HG02943 (cell line): ENCODE data around the gene NR4A1.

Source experiments
- ATAC-seq: cut with Tn5 transposase; IDR thresholded peaks from one replicate; pipeline ENCODE4 v1.9.1; 2021; ENCODE audit warnings: mild to moderate bottlenecking, low read depth, moderate library complexity; ENCODE audit not compliant: unreplicated experiment

NR4A1 gene

DNA sequence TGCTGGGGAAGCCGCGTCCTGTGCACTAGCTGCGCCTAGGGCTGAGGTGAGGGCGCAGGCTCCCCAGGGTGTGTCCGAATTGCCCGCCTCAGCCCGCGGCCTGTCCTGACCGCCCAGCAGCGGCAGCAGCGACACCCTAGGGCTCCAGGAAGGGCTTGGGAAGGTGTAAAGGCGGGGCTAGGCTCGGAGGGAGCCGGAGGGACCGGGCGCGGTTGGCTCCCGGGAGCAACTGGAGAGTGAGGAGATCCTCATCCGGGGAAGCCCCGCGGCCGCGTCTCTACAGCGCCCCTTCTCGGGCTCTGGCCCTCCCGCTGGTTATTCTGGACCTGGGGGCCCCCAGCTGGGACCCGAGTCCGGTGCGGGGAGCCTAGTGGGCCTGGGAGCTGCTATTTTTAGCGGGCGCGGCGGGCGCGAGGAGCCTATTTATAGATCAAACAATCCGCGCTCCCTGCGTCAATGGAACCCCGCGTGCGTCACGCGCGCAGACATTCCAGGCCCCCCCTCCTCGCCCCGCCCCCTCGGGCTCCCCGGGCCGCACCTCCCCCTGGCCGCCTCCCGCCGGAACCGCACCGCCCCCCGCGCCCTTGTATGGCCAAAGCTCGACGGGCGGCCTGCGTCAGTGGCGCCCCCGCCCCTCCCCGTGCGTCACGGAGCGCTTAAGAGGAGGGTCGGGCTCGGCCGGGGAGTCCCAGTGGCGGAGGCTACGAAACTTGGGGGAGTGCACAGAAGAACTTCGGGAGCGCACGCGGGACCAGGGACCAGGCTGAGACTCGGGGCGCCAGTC, at the start of gene NR4A1:
Gene NR4A1 (plus strand): TSS at position 685 of the 784 bp plus-strand sequence. CDS start 2,887 bp downstream, outside the sequence.
- ATAC-seq, result peak; percentile 63

DNA sequence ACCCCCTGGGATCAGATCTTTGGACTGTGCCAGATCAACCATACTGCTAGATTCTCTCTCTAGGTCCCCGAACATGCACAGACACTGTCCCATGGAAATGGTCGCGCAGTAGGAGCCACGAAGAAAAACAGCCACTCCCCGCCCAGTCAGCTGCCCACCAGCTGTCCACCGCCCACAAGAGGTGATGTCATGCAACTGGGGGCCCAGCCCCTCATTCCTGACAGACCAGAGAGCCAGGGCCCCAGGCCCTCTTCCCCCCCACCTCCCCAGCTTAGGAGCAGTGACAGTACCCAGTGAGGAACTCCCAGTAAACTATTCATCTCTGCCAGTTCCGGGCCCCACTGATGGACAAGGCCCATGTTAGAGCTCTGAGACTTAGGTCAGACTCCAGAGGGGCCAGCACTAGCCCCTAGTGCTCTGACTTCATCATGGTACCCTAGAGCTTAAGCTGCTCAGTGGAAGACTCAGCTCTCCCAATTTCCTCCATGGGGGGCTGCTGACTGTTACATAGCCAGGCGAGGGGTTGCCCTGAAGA, 48.2 kb upstream of the NR4A1 start:
- ATAC-seq, result no peak

DNA sequence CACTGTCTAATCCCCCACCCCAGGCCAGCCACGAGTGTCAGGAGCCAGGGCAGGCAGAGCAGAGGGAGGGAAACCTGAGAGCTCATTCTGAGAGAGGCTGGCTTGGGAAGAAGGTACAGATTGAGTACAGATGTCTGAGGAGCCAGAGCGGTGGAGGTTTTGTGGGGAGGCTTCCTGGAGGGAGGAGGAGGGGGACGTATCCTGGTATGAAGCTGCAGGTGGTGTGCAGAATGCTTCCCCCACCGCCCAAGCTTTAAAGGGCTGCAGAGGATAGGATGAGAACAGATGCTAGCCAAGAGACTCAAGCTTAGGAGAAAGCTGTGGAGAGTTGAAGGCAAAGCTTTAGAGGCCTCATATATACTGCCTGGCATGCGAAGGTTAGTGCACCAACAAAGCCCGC, 47.7 kb upstream of the NR4A1 start:
- no peak for ATAC-seq

DNA sequence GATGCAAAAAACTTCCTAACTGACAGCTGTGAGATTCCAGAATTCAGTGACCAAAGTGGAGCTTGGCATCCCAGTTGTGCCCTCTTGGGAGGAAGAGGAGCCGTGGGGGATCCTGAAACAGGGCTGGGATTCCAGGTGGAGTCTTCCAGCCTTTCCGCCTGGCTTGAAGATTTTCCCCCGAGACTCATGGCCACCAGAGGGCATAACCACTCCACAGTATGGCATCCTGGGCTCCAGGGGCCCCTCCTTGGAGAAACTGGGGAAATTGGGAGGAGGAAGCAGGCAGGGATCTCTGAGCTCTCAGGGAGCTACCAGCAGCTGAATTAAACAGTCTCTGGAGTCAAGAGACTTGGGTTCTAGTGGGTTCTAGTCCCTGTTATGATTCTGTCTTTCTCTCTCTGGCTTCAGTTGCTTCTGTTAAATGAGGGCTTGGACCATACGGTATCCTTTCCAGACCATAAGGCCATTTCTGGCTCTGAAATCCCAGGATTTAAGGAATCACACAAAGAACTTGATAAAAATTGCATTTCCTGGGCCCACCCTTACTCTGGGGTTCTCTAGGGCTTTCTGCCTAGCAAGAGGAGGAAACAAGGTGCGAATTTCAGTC, 47.1 kb upstream of the NR4A1 start:
- no peak for ATAC-seq

DNA sequence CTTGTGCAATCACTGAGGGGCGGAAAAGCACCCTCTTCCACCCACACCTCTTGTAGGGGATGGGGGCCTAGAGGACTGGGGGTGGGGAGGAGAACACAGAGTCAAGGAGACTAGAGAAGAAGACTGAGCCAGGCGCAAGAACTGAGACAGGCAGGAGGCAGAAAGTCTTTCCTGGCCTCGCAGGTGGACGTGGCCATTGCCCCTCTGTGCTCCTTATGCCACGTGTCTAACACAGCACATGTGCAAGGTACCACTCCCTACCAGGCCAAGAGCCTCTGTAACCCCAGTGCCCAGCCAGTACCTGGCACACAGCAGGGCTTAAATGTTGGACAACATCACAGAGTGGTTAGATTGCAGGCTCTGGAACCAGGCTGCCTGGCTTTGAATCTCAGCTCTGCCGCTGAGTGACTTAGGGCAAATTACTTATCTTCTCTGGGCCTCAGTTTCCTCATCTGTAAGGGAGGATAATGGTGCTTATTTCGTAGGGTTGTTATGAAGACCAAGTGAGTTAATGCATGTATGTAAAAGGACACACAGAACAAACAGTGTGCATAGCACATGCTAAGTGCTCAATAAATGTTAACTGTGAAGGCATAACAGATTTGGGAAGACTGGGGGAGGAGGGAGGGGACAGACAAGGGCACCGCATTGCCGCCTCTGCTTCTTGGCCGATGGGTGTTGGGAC, 45.9 kb upstream of the NR4A1 start:
- ATAC-seq, result no peak

DNA sequence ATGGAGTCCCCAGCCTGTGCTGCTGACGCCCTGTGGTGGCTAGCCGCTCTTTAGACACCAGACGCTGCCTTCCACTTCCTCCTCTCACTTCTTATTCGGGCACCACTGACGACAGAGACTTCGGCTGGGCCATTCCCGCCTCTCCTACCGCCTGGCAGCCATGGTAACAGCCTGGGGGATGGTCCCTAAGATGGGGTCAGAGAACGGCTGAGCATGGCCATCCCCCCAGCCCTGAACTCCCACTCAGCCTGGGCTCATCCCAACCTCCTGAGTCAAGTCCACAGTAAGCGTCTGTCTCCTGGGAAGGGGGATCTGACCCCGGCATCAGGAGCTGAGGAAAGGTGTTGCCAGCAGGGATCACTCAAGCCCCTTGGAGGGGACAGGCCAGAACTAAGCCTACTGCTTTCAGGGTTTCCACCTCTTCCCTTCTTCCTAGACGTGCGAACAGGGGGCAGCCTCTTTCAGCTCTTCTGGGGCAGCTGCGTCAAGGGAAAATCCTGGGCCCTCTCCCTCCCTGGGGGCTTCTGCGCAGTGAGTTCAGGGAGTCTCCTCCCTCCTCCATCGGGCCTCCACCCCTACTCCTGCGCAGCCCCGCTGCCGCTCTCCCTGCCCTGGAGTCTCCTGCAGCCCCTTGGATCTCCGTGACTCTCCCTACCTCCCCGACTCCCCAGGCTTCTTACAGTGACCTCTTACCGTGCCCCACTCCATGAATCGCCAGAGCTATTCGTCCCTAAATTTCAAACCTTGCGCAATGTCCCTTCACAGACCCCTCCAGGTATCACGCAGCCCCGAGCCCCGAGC, 45.1 kb upstream of the NR4A1 start:
- ATAC-seq, result no peak

DNA sequence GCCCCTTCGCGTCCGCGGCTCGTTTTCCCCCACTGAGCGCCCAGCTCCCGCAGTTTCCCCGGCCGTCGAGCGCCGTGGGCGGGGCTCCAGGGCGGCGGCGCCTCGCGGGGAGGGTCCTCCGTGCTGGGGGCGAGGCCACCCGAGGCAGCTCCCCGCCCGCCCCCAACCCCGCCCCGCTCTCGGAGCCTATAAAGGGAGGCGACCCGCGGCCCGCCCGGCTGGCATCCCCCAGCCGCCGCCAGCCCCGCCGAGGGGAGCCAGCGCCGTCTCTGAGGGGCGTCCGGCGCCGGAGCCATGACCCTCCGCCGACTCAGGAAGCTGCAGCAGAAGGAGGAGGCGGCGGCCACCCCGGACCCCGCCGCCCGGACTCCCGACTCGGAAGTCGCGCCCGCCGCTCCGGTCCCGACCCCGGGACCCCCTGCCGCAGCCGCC, 44.5 kb upstream of the NR4A1 start, which contains the start of gene TAMALIN:
Gene TAMALIN (plus strand): TSS at position 221 of the 432 bp plus-strand sequence. CDS start 74 bp downstream, at position 295.
- ATAC-seq, result no peak

DNA sequence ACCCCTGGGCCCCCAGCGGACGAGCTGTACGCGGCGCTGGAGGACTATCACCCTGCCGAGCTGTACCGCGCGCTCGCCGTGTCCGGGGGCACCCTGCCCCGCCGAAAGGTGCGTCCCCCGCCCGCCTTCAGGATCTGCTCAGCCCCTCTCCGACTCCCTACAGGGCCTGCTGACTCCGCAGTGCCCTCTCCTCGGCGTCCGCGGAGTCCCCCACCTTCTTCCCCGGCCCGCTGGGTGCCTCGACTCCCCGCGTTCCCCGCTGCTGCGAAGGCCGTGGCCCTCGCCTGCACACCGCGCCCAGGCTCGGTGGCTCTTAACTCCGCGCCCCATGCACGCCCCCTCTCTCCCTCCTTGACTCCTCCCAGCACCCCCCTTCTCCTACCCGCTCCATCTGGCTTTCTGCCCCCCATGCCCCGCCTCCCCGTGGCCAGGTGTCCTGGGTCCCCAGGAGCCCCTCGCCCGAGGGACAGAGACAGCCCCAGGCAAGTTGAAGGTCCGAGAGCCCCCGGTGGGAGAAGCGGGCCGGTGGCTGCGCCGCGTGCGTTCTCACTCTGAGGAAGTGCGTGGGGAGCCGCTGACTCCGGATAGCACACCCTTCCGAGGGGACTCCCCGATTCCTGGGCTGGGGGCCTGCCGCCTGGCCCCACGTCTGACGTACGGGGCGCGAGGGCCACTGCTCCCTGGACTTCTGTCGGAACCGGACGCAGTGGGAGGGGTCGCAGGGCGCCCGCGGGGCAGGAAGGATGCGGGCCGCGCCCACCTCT, 43.9 kb upstream of the NR4A1 start:
- no peak for ATAC-seq

DNA sequence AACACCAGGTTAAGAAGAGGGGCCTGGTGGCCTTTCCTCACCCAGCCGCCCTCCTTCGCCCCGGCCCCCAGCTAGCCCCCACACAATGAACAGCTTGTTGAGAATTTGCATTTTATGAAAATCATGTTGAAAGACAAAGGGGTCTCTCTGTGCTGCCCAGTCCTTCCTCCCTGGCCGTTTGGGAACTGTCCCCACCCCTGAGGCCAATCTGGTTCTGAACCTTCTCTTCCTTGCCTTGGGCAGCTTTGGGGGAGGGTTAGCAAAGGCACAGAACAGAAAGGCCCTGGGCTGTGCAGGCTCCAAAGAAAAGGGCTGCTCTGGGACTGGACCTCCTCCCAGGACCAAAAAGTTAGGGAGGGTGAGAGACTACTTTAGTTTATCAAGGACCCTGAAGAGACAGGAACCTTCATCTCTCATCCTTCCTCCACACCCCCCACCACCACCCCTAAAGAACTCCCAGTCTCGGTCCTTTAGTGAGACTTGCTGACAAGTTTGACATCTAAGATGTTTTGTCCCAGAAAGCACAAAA, 43.2 kb upstream of the NR4A1 start:
- ATAC-seq, result no peak

DNA sequence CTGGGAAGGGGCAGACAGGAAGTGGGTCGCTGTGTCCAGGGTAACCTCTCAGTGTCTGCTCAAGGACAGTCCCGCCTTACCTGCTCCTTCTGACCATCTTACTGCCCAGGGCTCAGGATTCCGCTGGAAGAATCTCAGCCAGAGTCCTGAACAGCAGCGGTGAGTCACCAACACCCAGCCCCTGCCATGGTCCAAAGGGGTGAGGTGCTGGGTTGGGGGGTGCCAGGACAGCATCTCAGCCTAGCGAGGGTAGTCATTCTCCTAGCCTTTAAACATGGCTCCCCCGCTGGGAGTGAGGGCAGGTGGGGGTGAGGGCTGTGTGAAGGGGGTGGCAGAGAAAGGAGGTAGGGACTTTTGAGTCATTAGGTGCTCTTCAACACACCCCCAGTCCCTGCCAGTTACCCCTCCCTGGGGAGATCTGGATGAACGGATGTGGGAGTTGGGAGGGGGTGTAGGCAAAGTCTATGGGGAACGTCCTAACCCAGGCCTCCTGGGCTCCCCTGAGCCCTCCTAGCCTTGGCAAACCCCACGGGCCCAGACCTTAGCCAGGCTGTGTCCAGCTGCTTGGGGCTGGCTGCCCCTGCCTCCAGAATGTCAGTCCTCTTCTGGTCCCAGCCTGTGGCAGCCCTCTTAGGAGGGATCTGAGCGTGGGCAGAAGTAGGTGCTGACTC, 42.0 kb upstream of the NR4A1 start:
- ATAC-seq, result no peak

DNA sequence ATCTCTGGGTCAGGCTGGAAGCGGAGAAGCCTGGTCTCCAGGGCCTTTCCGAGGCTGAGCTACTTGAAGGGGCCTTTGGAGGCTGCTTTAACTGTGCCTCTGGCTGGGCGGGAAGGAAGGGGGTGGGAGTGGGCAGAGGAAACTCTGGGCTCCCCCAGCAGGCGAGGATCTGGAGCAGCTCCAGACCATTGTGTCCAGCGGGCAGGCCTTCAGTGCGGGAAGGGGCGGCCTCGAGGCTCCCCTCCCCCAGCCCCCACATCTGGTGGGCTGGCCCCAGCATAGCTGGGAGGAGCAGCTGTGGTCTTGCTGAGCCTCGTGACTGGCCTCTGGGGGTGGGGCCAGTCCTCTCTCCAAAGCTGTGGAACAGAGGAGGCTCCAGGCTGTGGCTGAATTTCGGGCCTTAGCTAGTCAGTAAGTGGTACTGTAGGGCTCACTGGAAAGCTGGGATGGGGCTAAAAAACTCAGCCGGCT, 41.1 kb upstream of the NR4A1 start:
- no peak for ATAC-seq

DNA sequence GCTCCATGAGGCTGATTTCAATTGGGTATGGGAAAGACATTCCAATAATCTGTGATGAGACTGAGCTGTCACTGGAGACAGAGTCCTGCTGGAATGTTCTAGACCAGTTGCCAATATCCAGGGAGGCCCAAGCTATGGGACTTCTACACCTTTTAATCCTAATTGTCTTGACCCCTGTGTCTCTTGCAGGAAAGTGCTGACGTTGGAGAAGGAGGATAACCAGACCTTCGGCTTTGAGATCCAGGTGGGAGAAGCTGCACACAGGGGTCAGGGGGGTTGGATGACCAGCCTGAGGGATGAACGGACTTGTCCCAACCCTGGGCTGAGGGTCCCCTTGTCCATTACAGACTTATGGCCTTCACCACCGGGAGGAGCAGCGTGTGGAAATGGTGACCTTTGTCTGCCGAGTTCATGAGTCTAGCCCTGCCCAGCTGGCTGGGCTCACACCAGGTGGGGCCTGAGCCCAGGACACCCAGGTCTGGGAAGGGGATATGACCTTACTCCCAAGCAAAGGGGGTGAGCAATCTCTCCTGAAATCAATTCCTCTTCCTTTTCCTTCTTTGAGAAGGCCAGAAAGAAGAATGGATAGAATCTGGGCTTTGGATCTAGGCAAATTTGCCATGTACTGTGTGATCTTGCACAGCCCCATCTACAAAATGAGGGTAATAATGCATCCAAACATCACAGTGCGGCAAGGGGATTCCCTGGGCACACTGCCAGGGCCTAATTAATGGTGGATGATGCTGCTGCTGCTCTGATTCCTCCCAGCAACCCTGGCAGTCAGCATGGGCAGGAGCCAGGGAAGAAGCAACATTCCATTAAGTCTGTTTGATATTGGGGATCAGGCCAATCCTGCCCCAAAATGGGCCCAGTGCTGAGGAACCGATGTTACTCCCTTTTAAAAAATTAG, 40.3 kb upstream of the NR4A1 start:
- no peak for ATAC-seq

DNA sequence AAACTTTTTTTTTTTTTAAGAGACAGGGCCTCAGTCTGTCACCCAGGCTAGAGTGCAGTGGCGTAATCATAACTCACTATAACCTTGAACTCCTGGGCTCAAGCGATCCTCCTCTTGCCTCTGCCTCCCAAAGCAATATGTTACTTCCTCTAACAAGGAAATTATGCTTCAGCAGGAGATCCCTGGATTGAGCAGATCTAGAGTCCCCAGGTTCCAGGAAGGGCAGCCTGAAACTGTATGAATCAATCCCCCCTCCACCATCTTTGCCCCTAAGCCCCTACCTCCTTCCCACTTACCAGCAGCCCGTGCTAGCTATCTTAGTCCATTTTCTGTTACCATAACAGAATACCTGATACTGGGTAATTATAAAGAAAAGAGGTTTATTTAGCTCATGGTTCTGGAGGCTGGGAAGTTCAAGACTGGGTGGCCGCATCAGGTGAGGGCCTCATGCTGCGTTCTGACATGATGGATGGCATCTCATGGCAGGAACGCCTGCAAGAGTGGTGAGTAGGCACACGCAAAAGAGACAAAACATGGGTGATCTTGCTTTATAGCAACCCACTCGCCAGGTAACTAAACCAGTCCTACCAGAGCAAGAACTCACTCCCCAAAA, 39.5 kb upstream of the NR4A1 start:
- ATAC-seq, result no peak

DNA sequence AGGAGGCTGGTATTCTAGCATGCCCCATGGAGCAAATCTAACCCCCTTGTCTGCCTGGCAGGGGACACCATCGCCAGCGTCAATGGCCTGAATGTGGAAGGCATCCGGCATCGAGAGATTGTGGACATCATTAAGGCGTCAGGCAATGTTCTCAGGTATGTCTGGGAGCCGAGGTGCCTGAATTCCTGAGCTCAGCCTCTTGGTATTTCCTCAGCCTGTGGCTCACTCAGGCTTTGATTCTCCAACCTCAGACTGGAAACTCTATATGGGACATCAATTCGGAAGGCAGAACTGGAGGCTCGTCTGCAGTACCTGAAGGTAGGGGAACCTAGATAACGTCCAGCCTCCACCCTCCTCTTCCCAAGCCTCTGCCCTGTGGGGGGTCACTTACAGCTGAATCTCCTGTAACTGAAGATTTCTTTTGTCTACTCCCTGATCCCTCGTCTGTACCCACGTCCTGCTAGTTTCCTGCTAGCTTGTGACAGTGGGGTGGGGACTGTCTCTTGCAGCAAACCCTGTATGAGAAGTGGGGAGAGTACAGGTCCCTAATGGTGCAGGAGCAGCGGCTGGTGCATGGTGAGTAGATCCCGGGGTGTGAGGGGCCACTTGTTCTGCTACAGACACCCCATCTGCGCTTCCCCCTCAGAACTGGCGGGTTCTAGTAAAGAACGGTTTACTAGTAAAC, 37.5 kb upstream of the NR4A1 start:
- no peak for ATAC-seq

DNA sequence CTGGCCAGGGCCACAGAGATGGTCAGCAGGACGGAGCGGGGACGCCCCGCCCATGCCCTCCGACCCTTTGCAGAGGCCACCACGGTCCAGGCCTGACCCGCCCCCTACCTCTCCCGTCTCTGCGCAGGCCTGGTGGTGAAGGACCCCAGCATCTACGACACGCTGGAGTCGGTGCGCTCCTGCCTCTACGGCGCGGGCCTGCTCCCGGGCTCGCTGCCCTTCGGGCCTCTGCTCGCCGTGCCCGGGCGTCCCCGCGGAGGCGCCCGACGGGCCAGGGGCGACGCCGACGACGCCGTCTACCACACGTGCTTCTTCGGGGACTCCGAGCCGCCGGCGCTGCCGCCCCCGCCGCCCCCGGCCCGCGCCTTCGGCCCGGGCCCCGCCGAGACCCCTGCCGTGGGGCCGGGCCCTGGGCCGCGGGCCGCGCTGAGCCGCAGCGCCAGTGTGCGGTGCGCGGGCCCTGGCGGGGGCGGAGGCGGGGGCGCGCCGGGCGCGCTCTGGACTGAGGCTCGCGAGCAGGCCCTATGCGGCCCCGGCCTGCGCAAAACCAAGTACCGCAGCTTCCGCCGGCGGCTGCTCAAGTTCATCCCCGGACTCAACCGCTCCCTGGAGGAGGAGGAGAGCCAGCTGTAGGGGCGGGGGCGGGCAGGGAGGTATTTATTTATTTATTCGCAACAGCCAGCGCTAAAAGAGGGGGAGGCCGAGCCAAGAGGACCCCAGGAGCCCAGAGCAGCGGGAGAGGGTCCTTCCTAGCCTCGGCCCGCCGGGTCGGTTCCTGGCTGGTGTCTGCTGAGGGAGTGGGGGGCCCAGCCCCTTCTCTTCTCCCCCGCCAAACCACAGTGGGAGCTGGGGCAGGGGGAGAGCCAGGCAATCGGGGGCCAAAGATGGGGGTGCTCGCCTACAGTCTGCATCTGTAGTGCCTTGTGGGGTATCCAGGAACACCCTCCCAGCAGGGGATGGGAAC, 36.4 kb upstream of the NR4A1 start:
- no peak for ATAC-seq
